Measurements from ENCODE around the gene CLEC3B.

Gene CLEC3B

GRCh38 chr3:45078910-45079522 lies 52.9 kb downstream of the CLEC3B start:
- no peak overlapping the region for H3K27ac ChIP-seq
- TF ChIP-seq CTCF (conservative IDR thresholded peaks at IDR 0.05) (no peak; the same call in 1 of the 2 replicates), ZFX (IDR thresholded peaks at IDR 0.05) (no peak)

DNA sequence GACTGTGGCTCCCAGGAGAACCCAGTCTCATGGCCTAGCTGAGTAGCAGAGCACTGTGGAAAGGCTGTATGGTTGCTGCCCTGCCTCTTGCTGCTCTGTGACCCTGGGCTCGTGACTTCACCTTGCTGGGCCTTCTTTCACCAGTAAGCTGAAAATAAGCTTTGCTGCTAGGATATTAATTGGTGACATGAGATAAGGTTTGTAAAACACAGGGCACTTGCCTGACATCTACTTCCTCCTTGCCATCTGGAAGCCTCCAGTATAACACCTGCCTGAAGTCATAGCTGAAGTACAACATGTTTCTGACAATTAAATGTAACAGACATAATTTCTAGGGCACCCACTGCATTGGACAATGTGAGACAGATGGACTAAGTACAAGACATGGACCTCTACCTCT lies 53.6 kb downstream of the CLEC3B start:
- TF ChIP-seq CTCF (conservative IDR thresholded peaks at IDR 0.05) (no peak), ZFX (IDR thresholded peaks at IDR 0.05) (no peak)
- H3K27ac ChIP-seq, result no peak overlapping the region

DNA sequence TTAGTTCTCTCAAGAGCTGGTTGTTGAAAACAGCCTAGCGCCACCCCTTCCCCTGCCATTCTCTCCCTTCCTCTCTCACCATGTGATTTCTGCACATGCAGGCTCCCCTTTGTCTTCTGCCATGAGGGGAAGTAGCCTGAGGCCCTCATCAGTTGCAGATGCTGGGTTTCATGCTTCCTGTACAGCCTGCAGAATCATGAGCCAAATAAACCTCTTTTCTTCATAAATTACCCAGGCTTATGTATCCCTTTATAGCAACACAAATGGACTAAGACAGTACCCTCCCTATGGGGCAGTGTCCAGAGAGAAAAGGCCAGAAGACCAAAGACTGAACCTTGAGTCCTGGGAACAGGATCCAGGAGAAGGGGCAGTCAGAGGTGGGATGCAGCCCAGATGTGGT lies 54.7 kb downstream of the CLEC3B start:
- H3K27ac ChIP-seq, result no peak overlapping the region
- no peak for TF ChIP-seq CTCF (conservative IDR thresholded peaks at IDR 0.05)
- no peak for TF ChIP-seq ZFX (IDR thresholded peaks at IDR 0.05)

DNA sequence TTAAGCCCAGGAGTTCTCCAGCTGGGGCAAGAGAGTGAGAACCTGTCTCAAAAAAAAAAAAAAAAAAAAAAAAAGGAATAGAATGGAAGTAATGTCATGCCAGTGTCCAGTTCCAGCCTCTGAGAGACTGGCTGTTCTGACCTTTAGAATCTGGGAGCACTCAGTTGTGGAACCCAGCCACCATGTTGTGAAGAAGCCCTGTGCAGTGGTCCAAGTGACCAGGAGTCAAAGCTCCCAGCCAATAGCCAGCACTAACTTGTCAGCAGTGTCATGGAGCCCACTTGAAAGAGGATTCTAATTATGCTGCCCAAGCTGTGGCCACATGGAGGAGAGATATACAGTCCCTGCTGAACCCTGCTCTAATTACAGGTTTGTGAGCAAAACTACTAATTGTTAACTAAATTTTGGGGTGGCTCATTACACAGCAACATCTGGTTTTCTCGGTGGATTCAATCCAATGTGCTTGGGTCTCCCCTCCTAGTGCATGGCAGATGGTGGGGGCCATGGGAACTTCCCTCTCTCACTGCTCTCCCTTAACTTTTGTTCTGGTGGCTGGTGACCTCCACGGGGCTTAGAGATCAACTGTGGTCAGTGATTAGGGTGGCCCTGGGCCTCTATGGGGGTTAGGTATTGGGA lies 55.5 kb downstream of the CLEC3B start:
- no peak for TF ChIP-seq CTCF (conservative IDR thresholded peaks at IDR 0.05)
- no peak for TF ChIP-seq ZFX (IDR thresholded peaks at IDR 0.05)
- H3K27ac ChIP-seq, result no peak overlapping the region

DNA sequence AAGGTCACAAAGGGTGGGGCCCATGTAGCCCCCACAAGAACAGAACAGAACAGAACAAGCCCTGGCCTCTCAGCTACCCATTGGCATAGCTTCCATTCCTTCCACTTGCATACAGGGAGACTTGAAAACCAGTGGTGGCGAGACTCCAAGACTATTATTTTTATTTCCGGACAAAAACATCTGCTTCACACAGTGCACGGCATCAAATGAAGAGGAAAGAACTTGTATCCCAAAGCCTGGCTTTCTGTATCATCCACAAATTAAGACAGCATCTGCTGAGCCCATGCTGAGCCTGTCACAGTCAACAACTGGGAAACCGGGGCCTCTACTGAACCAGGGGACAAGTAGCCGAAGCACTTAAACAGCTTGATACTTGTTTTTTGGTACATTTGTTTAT lies 56.0 kb downstream of the CLEC3B start:
- H3K27ac ChIP-seq, result no peak overlapping the region
- TF ChIP-seq ZFX (IDR thresholded peaks at IDR 0.05) (no peak), CTCF (conservative IDR thresholded peaks at IDR 0.05) (no peak)

- no peak overlapping the region for H3K27ac ChIP-seq
- TF ChIP-seq CTCF (conservative IDR thresholded peaks at IDR 0.05), result no peak
- no peak for TF ChIP-seq ZFX (IDR thresholded peaks at IDR 0.05)
Measured at GRCh38 chr3:45083023-45083422, 56.9 kb downstream of the CLEC3B start.

DNA sequence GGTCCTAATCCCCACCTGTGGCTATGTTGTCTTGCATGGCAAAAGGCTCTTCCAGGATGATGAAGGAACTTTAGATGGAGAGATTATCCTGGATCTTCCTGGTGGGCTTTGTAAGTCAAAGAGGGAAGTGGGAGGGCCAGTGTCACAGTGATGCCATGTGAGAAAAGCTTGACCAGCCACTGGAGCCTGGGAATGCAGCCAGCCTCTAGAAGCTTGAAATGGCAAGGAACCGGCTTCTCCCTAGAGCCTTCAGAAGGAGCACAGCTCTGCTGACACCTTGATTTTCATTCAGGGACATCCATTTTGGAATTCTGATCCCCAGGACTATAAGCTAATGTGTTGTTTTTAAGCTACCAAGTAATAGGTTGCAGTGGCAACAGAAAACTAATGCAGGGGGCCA lies 58.3 kb downstream of the CLEC3B start:
- TF ChIP-seq CTCF (conservative IDR thresholded peaks at IDR 0.05) (no peak), ZFX (IDR thresholded peaks at IDR 0.05) (no peak)
- H3K27ac ChIP-seq, result no peak overlapping the region

Measured in C4-2B (cell line).